H1 (cell line): Measurements from ENCODE around the gene CMYA5. TPM values are rescaled to one million over a fixed set of nuclear protein-coding genes. Genes with fewer than 3 reads are reported as not detected.

Experiments used
- CTCF ChIA-PET: fragments of 300-600 bp; sonication (Branson Sonifier 250); formaldehyde crosslinking; loops from one replicate; lab custom pipeline; 2021; ENCODE audit not compliant: partially characterized antibody; lab: Charles Lee
- POLR2A ChIA-PET: fragments of 300-600 bp; sonication (Branson Sonifier 250); formaldehyde crosslinking; loops from one replicate; lab custom pipeline; 2021; ENCODE audit warnings: inconsistent platforms; ENCODE audit not compliant: partially characterized antibody; lab: Charles Lee
- DNase-seq, 2 experiments: peaks; one replicate each; pipeline versions ENCODE4 v3.0.0 to v3.0.0-alpha.2; 2010 to 2022; ENCODE audit warnings: low spot score in 2 of 2, low read depth in 1 of 2, mixed read lengths in 1 of 2
- FAIRE-seq: peaks from 2 replicates; lab custom pipeline; 2011; peaks lifted over from hg19 to GRCh38; lab: Jason Lieb, UNC
- H2AFZ ChIP-seq: 2 replicates; pipeline ENCODE4 v1.8.1; 2012; ENCODE audit warnings: low read length, inconsistent platforms
- H2AK5ac ChIP-seq: 2 replicates; pipeline ENCODE4 v1.6.1; 2013; ENCODE audit warnings: low read depth, low read length
- H2BK120ac ChIP-seq: replicated peaks from 2 replicates; pipeline ENCODE3; 2013; ENCODE audit warnings: low read depth, low read length, inconsistent platforms
- H2BK12ac ChIP-seq: 2 replicates; pipeline ENCODE4 v1.6.1; 2013; ENCODE audit warnings: low read depth, low read length
- H2BK15ac ChIP-seq: 2 replicates; pipeline ENCODE4 v1.6.1; 2013; ENCODE audit warnings: low read length
- H2BK20ac ChIP-seq: 2 replicates; pipeline ENCODE4 v1.6.1; 2013; ENCODE audit warnings: low read length
- H2BK5ac ChIP-seq: 2 replicates; pipeline ENCODE4 v1.6.1; 2013; ENCODE audit warnings: low read depth, low read length
- H3K14ac ChIP-seq: 2 replicates; pipeline ENCODE4 v1.6.1; 2013; ENCODE audit warnings: inconsistent platforms; ENCODE audit not compliant: insufficient read length
- H3K18ac ChIP-seq: 2 replicates; pipeline ENCODE4 v1.6.1; 2013; ENCODE audit warnings: low read length; ENCODE audit errors: extremely low read depth
- H3K23ac ChIP-seq: 2 replicates; pipeline ENCODE4 v1.6.1; 2013; ENCODE audit warnings: inconsistent platforms; ENCODE audit not compliant: insufficient read length
- H3K23me2 ChIP-seq: 2 replicates; pipeline ENCODE4 v1.6.1; 2013; ENCODE audit warnings: low read depth, low read length
- H3K27ac ChIP-seq: 2 replicates; pipeline ENCODE4 v1.6.1; 2011; ENCODE audit warnings: low read depth, low read length, inconsistent platforms
- H3K27me3 ChIP-seq, 4 experiments: replicated peaks in 1 of 4; 1 replicate in 1 of 4; 2 replicates in 3 of 4; pipeline versions ENCODE4 v1.6.1 to v1.8.1; 2011 to 2013; ENCODE audit warnings: low read length in 3 of 4, mild to moderate bottlenecking in 3 of 4, inconsistent platforms in 2 of 4, mixed read lengths in 2 of 4, moderate library complexity in 1 of 4; ENCODE audit not compliant: control insufficient read depth in 3 of 4, insufficient read depth in 3 of 4; ENCODE audit errors: extremely low read depth in 1 of 4
- H3K36me3 ChIP-seq, 4 experiments: 2 replicates each; pipeline versions ENCODE4 v1.6.1 to v1.8.1; 2011 to 2013; ENCODE audit warnings: mild to moderate bottlenecking in 4 of 4, low read length in 3 of 4, moderate library complexity in 2 of 4, control low read depth in 1 of 4, inconsistent platforms in 1 of 4; ENCODE audit not compliant: insufficient read depth in 4 of 4, control insufficient read depth in 2 of 4
- H3K4ac ChIP-seq: replicated peaks from 2 replicates; pipeline ENCODE3; 2013; ENCODE audit warnings: low read length, low read depth, mixed read lengths, inconsistent platforms; ENCODE audit not compliant: insufficient read length
- H3K4me1 ChIP-seq, 4 experiments: replicated peaks in 1 of 4; 1 replicate in 1 of 4; 2 replicates in 3 of 4; pipeline versions ENCODE4 v1.6.1 to v1.8.1; 2011 to 2013; ENCODE audit warnings: low read length in 3 of 4, inconsistent platforms in 2 of 4, mixed read lengths in 1 of 4; ENCODE audit not compliant: insufficient read depth in 4 of 4, control insufficient read depth in 3 of 4
- H3K4me2 ChIP-seq, 2 experiments: 2 replicates each; pipeline versions ENCODE4 v1.6.1 to v1.8.1; 2011 to 2013; ENCODE audit warnings: low read depth in 2 of 2, low read length in 2 of 2, control low read depth in 1 of 2, inconsistent platforms in 1 of 2, mild to moderate bottlenecking in 1 of 2; ENCODE audit not compliant: insufficient read depth in 1 of 2
- H3K4me3 ChIP-seq, 4 experiments: fragments of 200-600, 300-600 bp in 1 of 4; sonication (generic), shearing (Covaris generic), sonication (Bioruptor Twin) in 1 of 4; 2 replicates each; pipeline versions ENCODE4 v1.5.1 to v1.8.1; 2011 to 2016; ENCODE audit warnings: low read length in 4 of 4, low read depth in 3 of 4, control low read depth in 2 of 4, inconsistent platforms in 2 of 4, mild to moderate bottlenecking in 2 of 4, mixed read lengths in 1 of 4, moderate library complexity in 1 of 4; ENCODE audit not compliant: insufficient read depth in 2 of 4; ENCODE audit errors: extremely low read depth in 1 of 4
- H3K56ac ChIP-seq: replicated peaks from 2 replicates; pipeline ENCODE3; 2013; ENCODE audit warnings: low read depth, mild to moderate bottlenecking, mixed read lengths, low read length, inconsistent platforms; ENCODE audit not compliant: insufficient read length
- H3K79me1 ChIP-seq: 2 replicates; pipeline ENCODE4 v1.6.1; 2013; ENCODE audit warnings: low read depth, low read length, control low read depth
- H3K79me2 ChIP-seq, 2 experiments: 2 replicates each; pipeline versions ENCODE4 v1.6.1 to v1.8.1; 2012 to 2013; ENCODE audit warnings: low read length in 2 of 2, mild to moderate bottlenecking in 2 of 2, inconsistent platforms in 1 of 2; ENCODE audit not compliant: insufficient read depth in 2 of 2, control insufficient read depth in 1 of 2
- H3K9ac ChIP-seq, 4 experiments: replicated peaks in 1 of 4; 1 replicate in 1 of 4; 2 replicates in 3 of 4; pipeline versions ENCODE4 v1.6.1 to v1.8.1; 2011 to 2013; ENCODE audit warnings: low read depth in 3 of 4, low read length in 3 of 4, control low read depth in 2 of 4, mild to moderate bottlenecking in 2 of 4, moderate library complexity in 2 of 4, inconsistent platforms in 1 of 4; ENCODE audit errors: extremely low read depth in 1 of 4
- H3K9me3 ChIP-seq, 2 experiments: 2 replicates each; pipeline versions ENCODE4 v1.6.1 to v1.8.1; 2012 to 2013; ENCODE audit warnings: mild to moderate bottlenecking in 2 of 2, moderate library complexity in 2 of 2, control low read depth in 1 of 2, inconsistent platforms in 1 of 2, low read depth in 1 of 2, low read length in 1 of 2, mixed read lengths in 1 of 2; ENCODE audit not compliant: insufficient read depth in 2 of 2
- H4K20me1 ChIP-seq, 2 experiments: replicated peaks in 1 of 2; 2 replicates each; pipeline versions ENCODE3 to v1.8.1; 2011 to 2013; ENCODE audit warnings: inconsistent platforms in 2 of 2, low read length in 2 of 2, mild to moderate bottlenecking in 1 of 2; ENCODE audit not compliant: insufficient read depth in 2 of 2, control insufficient read depth in 1 of 2
- H4K5ac ChIP-seq: 2 replicates; pipeline ENCODE4 v1.6.1; 2013; ENCODE audit warnings: low read length, low read depth, mixed read lengths, inconsistent platforms; ENCODE audit not compliant: insufficient read length
- H4K8ac ChIP-seq: 2 replicates; pipeline ENCODE4 v1.8.0; 2013; ENCODE audit warnings: mild to moderate bottlenecking, moderate library complexity, low read length, inconsistent platforms; ENCODE audit not compliant: insufficient read depth; ENCODE audit errors: extremely low read depth
- H4K91ac ChIP-seq: replicated peaks from 2 replicates; pipeline ENCODE3; 2013; ENCODE audit warnings: low read length, mixed read lengths, inconsistent platforms; ENCODE audit not compliant: insufficient read length
- BRCA1 ChIP-seq: IDR thresholded peaks from 2 replicates; pipeline ENCODE4 v1.6.1; 2012; ENCODE audit warnings: low read depth, low read length, improper control_type of control experiment
- EP300 ChIP-seq, 2 experiments: IDR thresholded peaks; 1 replicate in 1 of 2; 2 replicates in 1 of 2; pipeline ENCODE4 v1.6.1; 2011 to 2012; ENCODE audit warnings: low read depth in 2 of 2, low read length in 2 of 2, mild to moderate bottlenecking in 2 of 2, borderline replicate concordance in 1 of 2, inconsistent platforms in 1 of 2, moderate library complexity in 1 of 2
- EZH2 ChIP-seq: fragments of 200-600 bp; sonication (generic); IDR thresholded peaks from 2 replicates; pipeline ENCODE4 v1.7.1; 2012; ENCODE audit warnings: low read depth, mild to moderate bottlenecking, moderate library complexity, low read length, inconsistent platforms; ENCODE audit not compliant: severe bottlenecking
- HDAC2 ChIP-seq, 2 experiments: fragments of 300-600 bp in 1 of 2; sonication (generic) in 1 of 2; IDR thresholded peaks; 2 replicates each; pipeline ENCODE4 v1.6.1; 2011 to 2012; ENCODE audit warnings: low read depth in 2 of 2, low read length in 2 of 2, mild to moderate bottlenecking in 2 of 2, moderate library complexity in 2 of 2, borderline replicate concordance in 1 of 2, inconsistent platforms in 1 of 2
- KDM1A ChIP-seq: fragments of 200-600, 300-600 bp; sonication (generic); IDR thresholded peaks from 2 replicates; pipeline ENCODE4 v1.7.1; 2016; ENCODE audit warnings: mild to moderate bottlenecking, low read length, borderline replicate concordance
- KDM4A ChIP-seq: IDR thresholded peaks from one replicate; pipeline ENCODE4 v1.7.1; 2012; ENCODE audit warnings: low read depth, mild to moderate bottlenecking, moderate library complexity, low read length, inconsistent platforms; ENCODE audit not compliant: severe bottlenecking
- NANOG ChIP-seq: IDR thresholded peaks from 2 replicates; pipeline ENCODE4 v1.6.1; 2011; ENCODE audit warnings: low read length, low read depth, mild to moderate bottlenecking, inconsistent platforms; ENCODE audit not compliant: insufficient read depth, poor library complexity, severe bottlenecking
- POU5F1 ChIP-seq: IDR thresholded peaks from 2 replicates; pipeline ENCODE4 v1.6.1; 2011; ENCODE audit warnings: low read depth, mild to moderate bottlenecking, low read length, moderate library complexity
- SAP30 ChIP-seq: fragments of 300-600 bp; sonication (generic); IDR thresholded peaks from 2 replicates; pipeline ENCODE4 v1.7.1; 2012; ENCODE audit warnings: low read length, moderate library complexity, mild to moderate bottlenecking, inconsistent platforms; ENCODE audit not compliant: insufficient read depth, insufficient replicate concordance
- SUZ12 ChIP-seq: fragments of 200-600 bp; sonication (generic); IDR thresholded peaks from 2 replicates; pipeline ENCODE4 v1.6.1; 2012; ENCODE audit warnings: mild to moderate bottlenecking, inconsistent platforms, low read length, moderate library complexity, mixed read lengths
- TAF7 ChIP-seq: optimal IDR thresholded peaks from 2 replicates; pipeline ENCODE3; 2011; ENCODE audit warnings: low read depth, mild to moderate bottlenecking, inconsistent platforms, low read length, moderate library complexity, borderline replicate concordance
- YY1 ChIP-seq: IDR thresholded peaks from 2 replicates; pipeline ENCODE4 v1.6.1; 2011; ENCODE audit warnings: low read depth, mild to moderate bottlenecking, low read length
- WGBS, 2 experiments: shearing (Covaris generic) in 1 of 2; methylation state at CpG; one replicate each; pipeline versions ENCODE4 v1.1.6 to v1.1.7; 2013 to 2015; ENCODE audit warnings: low lambda C conversion rate in 2 of 2, mixed read lengths in 2 of 2, inconsistent platforms in 1 of 2, low coverage in 1 of 2, missing lambda C conversion rate in 1 of 2; ENCODE audit not compliant: insufficient replicate concordance in 2 of 2, insufficient coverage in 1 of 2, insufficient read length in 1 of 2; ENCODE audit errors: extremely low coverage in 1 of 2, missing lambda C conversion rate in 1 of 2; 5-methylcytosine and 5-hydroxymethylcytosine counted together
- polyA plus RNA-seq, 7 experiments: library from polyadenylated mRNA; depleted of rRNA in 3 of 7; stranded (reverse) in 5 of 7; unstranded in 2 of 7; fragments of >200 nt in 5 of 7; fragments of 200-250 nt in 2 of 7; gene quantifications; 1 replicate in 5 of 7; 2 replicates in 1 of 7; 4 replicates in 1 of 7; pipeline versions ENCODE4 v1.2.1 to v1.2.3, GENCODE V29; 2011 to 2013; ENCODE audit warnings: missing spikeins in 2 of 7, mixed read lengths in 2 of 7
- total RNA-seq: library from RNA; stranded (reverse); fragmentation: NEBNext Ultra II Directional; extraction: Animal tissue kit (Norgen Biotek cat#: 25700); gene quantifications from 2 replicates; pipeline ENCODE4 v1.2.1, GENCODE V29; 2021
- TF ChIP-seq, protein P1 (sequence below): IDR thresholded peaks from 2 replicates; pipeline ENCODE4 v1.6.1; 2012; ENCODE audit warnings: inconsistent platforms

The CMYA5 gene
- total and polyA plus RNA-seq, 2 of the 8 experiments (the other 6 are each of a cell fraction or from before 2014, with no cell fraction given), result 0.88 to 0.95 TPM

DNA sequence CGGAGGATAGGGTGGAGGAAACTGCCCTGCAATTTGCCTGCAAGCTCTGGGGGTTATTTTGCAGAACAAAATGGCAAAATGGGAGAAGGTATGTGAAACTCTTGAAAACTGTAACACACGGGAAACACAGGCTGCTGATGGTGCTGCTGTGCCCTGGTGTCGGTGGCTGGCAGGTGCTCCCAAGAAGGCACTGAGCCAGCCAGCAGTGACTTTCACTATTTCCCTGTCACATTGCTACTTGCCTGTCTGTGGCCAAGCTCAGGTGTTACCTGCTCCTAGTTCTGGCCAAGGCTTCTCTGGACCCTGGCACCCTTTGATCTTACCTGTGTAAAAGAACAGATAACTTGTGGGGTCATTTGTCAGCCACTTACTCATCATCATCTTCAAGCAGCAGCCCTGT, 102.2 kb downstream of the CMYA5 start:
- POLR2A ChIA-PET, result no interaction called here
- H4K20me1 ChIP-seq, result no peaks in the 10 kb centered on the region
- no peak overlapping the region for H3K9ac ChIP-seq
- no peak overlapping the region for H3K23ac ChIP-seq
- no peaks in the 10 kb centered on the region for H3K9me3 ChIP-seq
- WGBS, 2 experiments, result 83% methylated on average over 3 of the region's 3 CpGs; no CpG with 5 or more reads in 1 of the 2 experiments
- no peak overlapping the region for H2BK12ac ChIP-seq
- no peaks in the 10 kb centered on the region for H3K79me2 ChIP-seq
- H3K4ac ChIP-seq, result no peak overlapping the region
- CTCF ChIA-PET, result interaction anchor here (0.8 to 1.8 kb wide), 5 partner anchors 18 to 131 kb away, joined by 3 to 5 read pairs (median 4); no protein-coding TSS in a partner anchor
- no peak overlapping the region for H3K4me3 ChIP-seq
- H3K4me1 ChIP-seq, result no peaks in the 10 kb centered on the region; a peak in 1 of 7 replicates
- no peak overlapping the region for H3K4me2 ChIP-seq
- H2BK15ac ChIP-seq, result no peak overlapping the region
- DNase-seq (no peak), FAIRE-seq (no peak)
- H2AK5ac ChIP-seq, result no peak overlapping the region
- H2BK120ac ChIP-seq, result no peak overlapping the region
- no peak overlapping the region for H2BK5ac ChIP-seq
- H2AFZ ChIP-seq, result no peak overlapping the region
- H3K27ac ChIP-seq, result no peak overlapping the region
- H4K5ac ChIP-seq, result no peak overlapping the region
- H4K8ac ChIP-seq, result no peak overlapping the region
- no peak overlapping the region for H3K56ac ChIP-seq
- no peaks in the 10 kb centered on the region for H3K36me3 ChIP-seq
- no peak overlapping the region for H3K14ac ChIP-seq
- H3K18ac ChIP-seq, result no peak overlapping the region
- no peaks in the 10 kb centered on the region for H3K79me1 ChIP-seq
- H3K23me2 ChIP-seq, result no peaks in the 10 kb centered on the region
- no peak overlapping the region for H4K91ac ChIP-seq
- H2BK20ac ChIP-seq, result no peak overlapping the region
- H3K27me3 ChIP-seq, result no peaks in the 10 kb centered on the region
- TF ChIP-seq POU5F1, result no peak
- TF ChIP-seq BRCA1, result no peak
- TF ChIP-seq EZH2, result no peak
- no peak for TF ChIP-seq EP300 (IDR thresholded peaks at IDR 0.05; ENCODE audit: borderline replicate concordance in 1 of 2, low read depth in 2 of 2, low read length in 2 of 2)
- no peak for TF ChIP-seq SAP30
- no peak for TF ChIP-seq TAF7
- no peak for TF ChIP-seq YY1
- no peak for TF ChIP-seq HDAC2 (IDR thresholded peaks at IDR 0.05; ENCODE audit: borderline replicate concordance in 1 of 2, low read depth in 2 of 2, low read length in 2 of 2)
- TF ChIP-seq, protein P1, sequence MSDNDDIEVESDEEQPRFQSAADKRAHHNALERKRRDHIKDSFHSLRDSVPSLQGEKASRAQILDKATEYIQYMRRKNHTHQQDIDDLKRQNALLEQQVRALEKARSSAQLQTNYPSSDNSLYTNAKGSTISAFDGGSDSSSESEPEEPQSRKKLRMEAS, result no peak
- no peak for TF ChIP-seq KDM1A
- TF ChIP-seq SUZ12, result no peak
- TF ChIP-seq NANOG, result no peak
- no peak for TF ChIP-seq KDM4A
